Duodenal mucosa (tissue), 2 donors: Measurements from ENCODE around the gene FHOD3.

Experiments used
- H3K27ac ChIP-seq: one replicate; pipeline ENCODE4 v1.7.0; 2013; ENCODE audit warnings: low read depth, low read length
- H3K27me3 ChIP-seq, 2 donors: one replicate each; pipeline ENCODE4 v1.7.0; 2013; ENCODE audit warnings: low read length in 2 of 2, control low read depth in 1 of 2; ENCODE audit not compliant: insufficient read depth in 2 of 2, control insufficient read depth in 1 of 2
- H3K36me3 ChIP-seq, 2 donors: one replicate each; pipeline ENCODE4 v1.7.0; 2013; ENCODE audit warnings: low read length in 2 of 2, control low read depth in 1 of 2; ENCODE audit not compliant: insufficient read depth in 2 of 2, control insufficient read depth in 1 of 2
- H3K4me1 ChIP-seq, 2 donors: one replicate each; pipeline ENCODE4 v1.7.0; 2013; ENCODE audit warnings: low read length in 2 of 2, control low read depth in 1 of 2; ENCODE audit not compliant: insufficient read depth in 2 of 2, control insufficient read depth in 1 of 2
- H3K4me3 ChIP-seq, 2 donors: one replicate each; pipeline ENCODE4 v1.7.0; 2013; ENCODE audit warnings: low read length in 2 of 2, low read depth in 1 of 2
- H3K9ac ChIP-seq, 2 donors: one replicate each; pipeline ENCODE4 v1.7.0; 2013; ENCODE audit warnings: low read length in 2 of 2, low read depth in 1 of 2
- H3K9me3 ChIP-seq, 2 donors: one replicate each; pipeline ENCODE4 v1.7.0; 2013; ENCODE audit warnings: low read length in 2 of 2, control low read depth in 1 of 2; ENCODE audit not compliant: control insufficient read depth in 1 of 2

The FHOD3 gene

DNA sequence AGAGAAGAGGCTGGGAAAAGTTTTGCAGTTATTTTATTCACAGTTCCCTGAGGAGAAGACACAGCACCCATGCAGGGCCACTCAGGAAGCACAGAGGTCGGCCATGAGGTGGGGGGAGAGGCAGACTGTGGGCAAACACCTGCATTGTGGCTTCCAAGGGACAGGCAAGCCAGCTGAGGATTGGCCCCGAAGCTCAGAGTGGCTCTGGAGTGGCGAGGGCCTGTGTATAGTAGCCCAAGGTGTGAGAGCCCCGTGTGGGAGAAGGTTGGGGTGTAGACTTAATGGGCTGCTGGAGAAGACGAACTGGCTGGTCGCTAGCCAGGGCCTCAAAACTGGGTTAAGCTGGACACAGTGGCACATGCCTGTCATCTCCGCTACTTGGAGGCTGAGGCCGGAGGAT lies 218.7 kb downstream of the FHOD3 start:
- peaks cover 0 to 4% of the 10 kb centered on the region in 2 donors for H3K27me3 ChIP-seq
- H3K36me3 ChIP-seq, result no peaks in the 10 kb centered on the region
- H3K9me3 ChIP-seq, result no peaks in the 10 kb centered on the region
- H3K4me1 ChIP-seq, result peaks cover 3 to 12% of the 10 kb centered on the region in 2 donors
- H3K9ac ChIP-seq, result no peak overlapping the region
- no peak overlapping the region for H3K4me3 ChIP-seq
- H3K27ac ChIP-seq, result no peak overlapping the region

DNA sequence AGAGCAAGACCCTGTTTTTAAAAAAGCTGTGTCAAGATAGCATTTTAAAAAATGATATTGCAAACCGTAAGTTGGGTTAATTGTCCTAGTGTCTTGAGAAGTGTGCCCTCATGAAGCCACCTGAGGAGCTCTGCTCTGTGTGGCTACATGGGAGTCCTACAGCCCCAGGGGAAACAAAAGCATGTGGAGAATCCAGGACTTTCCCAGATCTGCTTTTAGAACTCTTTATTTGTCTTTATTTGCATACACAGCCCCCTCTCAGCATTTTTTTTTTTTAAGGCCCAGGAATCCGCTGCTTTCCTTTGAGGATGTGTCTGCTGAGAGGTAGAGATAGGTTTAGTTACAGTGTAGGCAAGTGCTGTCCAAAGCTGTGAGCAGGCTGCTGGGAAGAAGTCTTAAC lies 219.2 kb downstream of the FHOD3 start:
- Histone ChIP-seq H3K9me3 (no peaks in the 10 kb centered on the region), H3K9ac (no peak overlapping the region), H3K27ac (no peak overlapping the region), H3K4me1 (peaks cover 3 to 10% of the 10 kb centered on the region in 2 donors), H3K4me3 (no peak overlapping the region), H3K36me3 (no peaks in the 10 kb centered on the region), H3K27me3 (peaks cover 0 to 4% of the 10 kb centered on the region in 2 donors)

DNA sequence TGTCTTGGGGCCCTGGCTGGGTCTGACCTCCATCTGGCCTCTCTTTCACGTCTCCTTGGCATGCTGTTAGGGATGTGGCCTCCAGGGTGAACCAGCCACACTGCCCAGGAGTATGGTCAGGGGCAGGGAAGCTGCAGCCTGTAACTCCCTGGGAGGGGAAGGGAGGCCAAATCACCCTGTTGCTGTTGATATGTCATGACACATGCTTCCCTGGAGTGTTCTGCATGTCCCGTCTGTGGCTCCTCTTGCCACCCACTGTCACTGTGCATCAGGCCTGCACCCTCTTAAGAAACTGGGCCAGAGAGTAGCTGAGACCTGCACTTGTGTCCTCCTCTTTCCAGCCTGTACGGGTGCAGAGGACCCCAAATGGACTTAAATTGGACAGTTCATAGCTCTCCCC lies 221.3 kb downstream of the FHOD3 start:
- H3K4me1 ChIP-seq, result no peaks in the 10 kb centered on the region
- no peak overlapping the region for H3K4me3 ChIP-seq
- H3K27me3 ChIP-seq, result peaks cover 0 to 7% of the 10 kb centered on the region in 2 donors
- no peak overlapping the region for H3K9ac ChIP-seq
- no peaks in the 10 kb centered on the region for H3K36me3 ChIP-seq
- no peak overlapping the region for H3K27ac ChIP-seq
- H3K9me3 ChIP-seq, result no peaks in the 10 kb centered on the region

DNA sequence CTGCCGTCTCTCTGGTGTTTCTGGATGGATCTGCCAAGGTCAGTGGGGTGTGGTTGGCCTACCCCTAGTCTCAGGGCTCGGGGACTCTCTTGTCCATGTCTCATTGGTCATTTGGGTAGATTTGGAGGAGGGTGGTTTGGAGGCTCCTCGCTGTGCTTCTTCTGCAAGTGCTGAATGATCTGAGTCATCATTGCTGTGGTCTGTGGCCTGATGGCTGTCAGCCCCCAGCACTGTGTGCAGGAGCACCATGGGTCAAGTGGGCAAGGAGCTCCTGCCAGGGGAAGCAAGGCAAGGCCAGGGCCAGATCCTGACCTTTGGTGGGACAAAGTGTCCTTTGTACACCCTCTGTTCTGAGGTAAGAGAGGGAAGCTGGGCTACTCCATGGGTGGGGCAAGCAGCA lies 221.8 kb downstream of the FHOD3 start:
- H3K4me3 ChIP-seq, result no peak overlapping the region
- peaks cover 0 to 7% of the 10 kb centered on the region in 2 donors for H3K27me3 ChIP-seq
- no peaks in the 10 kb centered on the region for H3K9me3 ChIP-seq
- H3K36me3 ChIP-seq, result no peaks in the 10 kb centered on the region
- H3K4me1 ChIP-seq, result no peaks in the 10 kb centered on the region
- H3K9ac ChIP-seq, result no peak overlapping the region
- no peak overlapping the region for H3K27ac ChIP-seq

DNA sequence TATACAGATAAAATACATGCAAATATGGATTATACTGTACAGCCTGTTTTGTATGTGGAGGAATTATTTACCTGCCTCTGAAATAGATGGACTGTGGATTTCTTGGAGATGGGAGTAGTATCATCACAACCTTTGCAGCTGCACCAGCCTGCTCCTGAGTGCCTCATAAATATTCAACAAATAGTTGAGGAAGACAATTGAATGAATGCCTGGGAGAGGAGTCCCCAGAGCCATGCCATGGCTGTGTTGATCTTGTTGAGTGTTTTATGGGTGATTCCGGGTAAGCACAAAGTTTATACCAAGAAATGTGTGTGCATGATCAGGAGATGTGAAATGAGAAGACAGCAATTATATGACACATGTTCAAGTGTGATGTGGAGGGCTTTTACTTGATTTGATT lies 225.0 kb downstream of the FHOD3 start:
- H3K27me3 ChIP-seq, result peaks cover 0 to 7% of the 10 kb centered on the region in 2 donors
- H3K4me1 ChIP-seq, result no peaks in the 10 kb centered on the region
- H3K27ac ChIP-seq, result no peak overlapping the region
- H3K36me3 ChIP-seq, result no peaks in the 10 kb centered on the region
- no peak overlapping the region for H3K4me3 ChIP-seq
- no peaks in the 10 kb centered on the region for H3K9me3 ChIP-seq
- H3K9ac ChIP-seq, result no peak overlapping the region

DNA sequence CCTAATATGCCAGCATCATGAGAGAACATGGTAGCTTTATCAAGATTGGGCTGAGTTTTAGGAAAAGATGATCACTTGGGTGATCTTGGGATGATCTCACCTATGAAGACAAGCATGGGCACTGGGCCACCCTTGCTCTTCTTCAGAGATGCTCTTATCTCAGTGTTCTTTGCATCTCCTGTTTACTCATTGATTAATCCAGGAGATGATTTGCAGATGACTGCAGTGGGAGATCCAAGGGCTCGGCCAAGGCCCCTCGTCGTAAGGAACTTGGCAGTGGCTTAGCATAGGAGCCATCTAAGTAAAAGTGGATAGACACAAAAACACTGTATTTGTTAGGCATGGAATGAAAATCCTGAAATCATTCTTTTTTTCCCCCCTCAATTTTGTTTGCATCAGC lies 228.4 kb downstream of the FHOD3 start:
- Histone ChIP-seq H3K4me3 (no peak overlapping the region), H3K9ac (no peak overlapping the region), H3K36me3 (no peaks in the 10 kb centered on the region), H3K27ac (no peak overlapping the region), H3K27me3 (peaks cover 0 to 3% of the 10 kb centered on the region in 2 donors), H3K4me1 (peaks cover 0 to 4% of the 10 kb centered on the region in 2 donors), H3K9me3 (no peaks in the 10 kb centered on the region)

DNA sequence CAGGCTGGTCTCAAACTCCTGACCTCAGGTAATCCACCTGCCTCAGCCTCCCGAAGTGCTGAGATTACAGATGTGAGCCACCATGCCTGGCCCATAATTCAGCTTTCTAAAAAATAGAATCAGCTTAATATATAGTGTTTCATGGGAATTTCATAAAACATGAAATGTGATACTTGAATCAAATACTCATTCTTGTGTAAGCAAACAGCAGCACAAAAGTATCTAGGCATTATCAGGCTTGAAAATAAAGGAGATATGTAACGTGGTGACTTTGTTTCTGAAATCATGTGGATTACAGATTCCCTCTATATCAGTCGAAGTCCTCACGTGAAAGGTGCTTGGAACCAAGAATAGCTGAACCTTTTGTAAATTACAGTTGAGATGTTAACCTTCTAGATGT lies 229.1 kb downstream of the FHOD3 start:
- Histone ChIP-seq H3K27ac (no peak overlapping the region), H3K27me3 (peaks cover 0 to 3% of the 10 kb centered on the region in 2 donors), H3K9me3 (no peaks in the 10 kb centered on the region), H3K4me1 (peaks cover 0 to 4% of the 10 kb centered on the region in 2 donors), H3K9ac (no peak overlapping the region), H3K4me3 (no peak overlapping the region), H3K36me3 (no peaks in the 10 kb centered on the region)

DNA sequence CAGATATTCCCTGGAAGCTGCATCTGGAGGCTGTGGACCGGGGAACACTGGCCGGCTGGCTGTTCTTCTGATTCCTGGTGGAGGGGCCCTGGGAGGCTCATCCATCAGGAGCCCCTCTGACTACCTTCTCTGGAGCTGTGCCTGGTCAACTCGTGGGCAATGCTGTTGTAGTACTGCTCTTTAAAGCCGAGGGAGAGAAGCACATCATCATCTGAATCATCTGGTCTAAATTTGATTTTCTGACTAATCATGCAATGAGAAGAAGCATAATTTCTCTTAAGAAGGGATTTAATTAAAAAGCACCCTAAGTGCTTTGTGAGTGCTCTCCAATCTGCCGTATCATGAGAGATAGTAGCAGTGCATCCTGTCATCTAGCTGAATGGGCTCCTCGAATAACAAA lies 229.5 kb downstream of the FHOD3 start:
- no peak overlapping the region for H3K27ac ChIP-seq
- H3K4me1 ChIP-seq, result peaks cover 0 to 4% of the 10 kb centered on the region in 2 donors
- no peaks in the 10 kb centered on the region for H3K9me3 ChIP-seq
- H3K36me3 ChIP-seq, result no peaks in the 10 kb centered on the region
- no peaks in the 10 kb centered on the region for H3K27me3 ChIP-seq
- no peak overlapping the region for H3K9ac ChIP-seq
- H3K4me3 ChIP-seq, result no peak overlapping the region

DNA sequence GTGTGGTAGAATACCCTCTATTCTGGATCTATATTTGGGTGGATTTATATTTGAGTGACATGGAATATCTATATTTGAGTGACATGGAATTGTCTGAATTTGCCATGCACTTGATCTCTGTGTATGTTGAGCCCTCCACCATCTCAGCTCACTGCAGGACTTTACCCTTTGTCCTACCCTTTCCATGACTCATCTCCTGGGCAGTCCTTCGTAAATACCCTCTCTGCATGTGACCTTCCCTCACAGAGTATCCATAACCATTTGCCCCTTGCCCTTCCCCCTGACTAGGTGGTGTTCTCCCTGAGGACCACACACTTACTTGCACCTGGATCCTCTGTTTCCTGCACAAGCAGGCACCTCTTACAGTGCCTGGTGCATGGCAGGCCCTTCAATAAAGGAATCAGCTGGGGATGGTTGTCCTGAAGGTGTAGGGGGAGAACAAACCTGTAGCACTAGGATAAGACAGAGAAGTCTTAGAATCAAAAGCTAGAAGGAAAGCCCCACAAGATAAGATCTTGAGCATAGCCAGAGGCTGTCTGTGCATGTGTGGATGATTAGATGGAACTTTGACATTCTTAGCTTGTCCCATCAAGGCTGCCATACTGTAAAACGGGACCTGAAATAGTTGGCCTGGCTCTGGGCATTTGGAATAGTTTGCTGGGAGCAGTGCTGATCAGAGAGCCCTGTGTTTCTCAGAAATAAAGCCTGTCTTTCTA lies 230.4 kb downstream of the FHOD3 start:
- H3K4me3 ChIP-seq, result no peak overlapping the region
- H3K9me3 ChIP-seq, result no peaks in the 10 kb centered on the region
- peaks cover 0 to 4% of the 10 kb centered on the region in 2 donors for H3K4me1 ChIP-seq
- H3K36me3 ChIP-seq, result no peaks in the 10 kb centered on the region
- H3K27me3 ChIP-seq, result no peaks in the 10 kb centered on the region
- no peak overlapping the region for H3K9ac ChIP-seq
- no peak overlapping the region for H3K27ac ChIP-seq

DNA sequence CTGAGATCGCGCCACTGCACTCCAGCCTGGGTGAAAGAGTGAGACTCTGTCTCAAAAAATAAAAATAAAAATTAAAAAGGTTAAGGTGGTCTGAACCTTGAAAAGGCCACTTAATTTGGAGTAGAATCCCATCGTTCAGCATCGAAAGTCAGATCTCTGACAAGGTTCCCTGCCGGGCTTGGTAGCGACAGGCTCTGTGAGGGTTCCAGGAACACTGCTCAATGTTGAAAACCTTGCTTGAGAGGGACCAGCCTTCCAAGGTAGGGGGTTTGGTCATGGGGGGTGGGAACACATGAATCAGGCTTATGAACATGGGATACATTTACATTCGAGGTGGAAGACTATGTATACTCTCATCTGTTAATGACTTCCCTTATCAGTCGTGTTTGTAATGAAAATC lies 232.2 kb downstream of the FHOD3 start:
- Histone ChIP-seq H3K36me3 (no peaks in the 10 kb centered on the region), H3K27ac (no peak overlapping the region), H3K4me3 (no peak overlapping the region), H3K27me3 (no peaks in the 10 kb centered on the region), H3K9me3 (no peaks in the 10 kb centered on the region), H3K9ac (no peak overlapping the region), H3K4me1 (peaks cover 0 to 4% of the 10 kb centered on the region in 2 donors)
